GM23338 (cell line): ENCODE results near the gene ZNF800. TPM values are rescaled to one million over a fixed set of nuclear protein-coding genes. Genes with fewer than 3 reads are reported as not detected.

ENCODE experiments used
- CREB1 ChIP-seq: fragments of 250-450 bp; sonication (Bioruptor Pico); IDR thresholded peaks from 2 replicates; pipeline ENCODE4 v1.5.0; 2020; ENCODE audit warnings: low read depth, mild to moderate bottlenecking, moderate library complexity
- ETS1 ChIP-seq: IDR thresholded peaks from 2 replicates; pipeline ENCODE4 v1.6.1; 2016; ENCODE audit warnings: antibody characterized with exemption
- EZH2phosphoT487 ChIP-seq: fragments of 200-600 bp; sonication (generic); IDR thresholded peaks from one replicate; pipeline ENCODE4 v1.8.1; 2018; ENCODE audit warnings: antibody characterized with exemption; ENCODE audit not compliant: unreplicated experiment
- JUNB ChIP-seq: IDR thresholded peaks from one replicate; pipeline ENCODE4 v1.6.1; 2016; ENCODE audit warnings: antibody characterized with exemption; ENCODE audit not compliant: unreplicated experiment
- REST ChIP-seq: IDR thresholded peaks from one replicate; pipeline ENCODE4 v1.6.1; 2018; ENCODE audit warnings: antibody characterized with exemption; ENCODE audit not compliant: unreplicated experiment
- ZNF331 ChIP-seq: fragments of 250-450 bp; sonication (Bioruptor Pico); IDR thresholded peaks from 2 replicates; pipeline ENCODE4 v1.5.0; 2020; ENCODE audit warnings: low read depth, mild to moderate bottlenecking, moderate library complexity
- ZNF462 ChIP-seq: fragments of 250-450 bp; sonication (Bioruptor Pico); IDR thresholded peaks from 2 replicates; pipeline ENCODE4 v1.5.0; 2020; ENCODE audit warnings: mild to moderate bottlenecking, moderate library complexity
- polyA plus RNA-seq: library from polyadenylated mRNA; unstranded; fragments of >200 nt; fragmentation: Nextera tagmentation; extraction: Ambion mirVana; gene quantifications from 2 replicates; pipeline ENCODE4 v1.2.1, GENCODE V29; 2016
- total RNA-seq: library from RNA; depleted of rRNA; stranded (reverse); fragments of >200 nt; shearing (Covaris generic); gene quantifications from 2 replicates; pipeline ENCODE4 v1.2.3, GENCODE V29; 2014

ZNF800 gene
- total and polyA plus RNA-seq, 2 experiments from 2014 or later, result 5.4 to 8.3 TPM

- TF ChIP-seq ZNF462 (CRISPR knock-in tag) (no peak), EZH2phosphoT487 (no peak), CREB1 (no peak), ETS1 (no peak), JUNB (no peak), ZNF331 (CRISPR knock-in tag) (no peak), REST (no peak)
These were observed 22.7 kb upstream of the ZNF800 start (continued) for GRCh38 chr7:127415060-127415742.
